NCI-H2227 (cell line): Measurements from ENCODE around the gene LGALS7B.
"Not testable (repeated sequence)": the region's sequence is repeated elsewhere in the genome, so short reads cannot be mapped to it uniquely, and the experiment has no call there.

ENCODE experiments used
- DNase-seq: peaks from one replicate; lab custom pipeline; 2025; ENCODE audit not compliant: unreplicated experiment; lab: John Stamatoyannopoulos, UW

The LGALS7B gene

GRCh38 chr19:38793671-38794070 lies 4.7 kb downstream of the LGALS7B start:
- no peak for DNase-seq

GRCh38 chr19:38795549-38795948 lies 6.5 kb downstream of the LGALS7B start:
- no peak for DNase-seq

- no peak for DNase-seq
These were observed 7.2 kb downstream of the LGALS7B start for GRCh38 chr19:38796154-38796553.

GRCh38 chr19:38797781-38798180 lies 8.8 kb downstream of the LGALS7B start:
- DNase-seq, result not testable (repeated sequence)

DNA sequence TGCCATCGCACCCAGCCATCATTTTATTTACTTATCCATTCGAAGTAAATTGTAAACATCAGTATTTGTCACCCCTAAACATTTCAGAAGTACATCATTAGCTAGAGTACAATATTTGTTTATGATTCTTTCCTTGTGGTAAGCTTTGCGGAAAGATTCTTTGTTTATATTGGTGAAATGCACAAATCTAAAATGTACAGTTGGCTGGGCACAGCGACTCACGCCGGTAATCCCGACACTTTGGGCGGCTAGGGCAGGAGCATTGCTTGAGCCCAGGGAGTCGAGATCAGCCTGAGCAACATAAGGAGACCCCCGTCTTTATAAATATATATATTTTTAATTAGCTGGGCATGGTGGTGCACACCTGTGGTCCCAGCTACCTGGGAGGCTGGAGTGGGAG lies 10.1 kb downstream of the LGALS7B start:
- no peak for DNase-seq

DNA sequence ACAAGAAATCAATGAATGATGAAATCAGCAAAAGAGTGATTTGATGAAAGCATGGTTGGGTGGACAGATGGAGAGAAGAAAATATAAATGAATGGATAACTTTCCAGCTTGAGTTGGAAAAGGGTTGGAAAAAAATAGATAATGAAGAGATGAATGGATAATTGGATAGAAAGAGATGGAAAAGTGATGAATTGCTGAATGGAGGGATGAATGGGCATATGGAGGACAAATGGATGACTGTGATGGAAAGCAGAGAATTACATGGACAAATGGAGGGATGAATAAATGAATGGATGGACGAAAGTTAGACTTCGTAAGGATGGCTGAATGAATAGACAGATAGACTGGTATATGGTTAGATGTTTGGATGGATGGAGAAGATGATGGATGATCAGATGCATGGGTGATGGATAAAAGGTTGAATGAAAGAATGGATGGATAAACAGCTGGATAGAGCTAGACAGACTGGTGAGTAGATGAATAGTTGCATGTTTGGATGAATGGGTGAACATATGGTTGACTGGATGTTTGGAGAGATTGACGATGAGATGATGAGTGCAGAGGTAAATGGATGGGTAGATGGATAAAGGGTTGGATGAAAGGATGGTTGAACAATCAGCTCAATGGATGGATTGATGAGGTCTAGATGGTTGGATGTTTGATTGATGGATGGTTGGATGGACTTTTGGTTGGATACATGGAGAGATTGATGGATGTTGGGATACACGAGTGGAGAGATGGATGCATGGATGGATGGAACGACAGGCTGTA lies 11.8 kb downstream of the LGALS7B start:
- no peak for DNase-seq

DNA sequence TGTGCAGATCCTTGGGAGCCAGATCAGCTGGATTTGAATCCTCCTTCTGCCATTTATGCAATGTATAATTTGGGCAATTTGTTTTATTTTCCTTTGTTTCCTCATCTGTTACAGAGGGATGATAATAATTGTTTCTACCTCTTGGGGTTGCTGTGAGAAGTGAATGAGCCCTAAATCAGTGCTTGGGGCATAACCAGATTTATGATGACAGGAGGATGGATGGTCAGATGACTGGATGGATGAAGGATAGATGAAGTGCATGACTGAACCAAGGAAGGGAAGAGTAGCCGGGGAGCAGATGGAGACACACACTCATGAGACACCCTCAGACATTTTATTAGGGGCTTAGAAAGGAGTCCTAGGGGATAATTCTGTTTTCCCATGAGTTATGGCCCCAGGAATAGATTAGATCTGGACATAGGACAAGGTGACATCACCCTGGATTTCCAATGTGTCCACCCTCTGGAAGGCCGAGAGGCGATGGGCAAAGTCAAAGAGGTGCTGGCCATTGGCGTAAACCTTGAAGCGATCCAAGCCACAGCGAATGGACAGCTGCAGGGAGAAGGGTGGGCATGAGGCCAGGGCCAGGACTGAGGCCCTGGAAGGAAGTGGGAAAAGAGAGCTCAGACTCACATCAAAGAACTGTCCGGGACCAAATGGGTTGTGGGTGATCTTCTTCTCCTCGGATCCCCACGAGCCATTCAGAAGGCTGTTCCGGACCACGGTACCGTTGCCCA lies 12.5 kb downstream of the LGALS7B start:
- no peak for DNase-seq

DNA sequence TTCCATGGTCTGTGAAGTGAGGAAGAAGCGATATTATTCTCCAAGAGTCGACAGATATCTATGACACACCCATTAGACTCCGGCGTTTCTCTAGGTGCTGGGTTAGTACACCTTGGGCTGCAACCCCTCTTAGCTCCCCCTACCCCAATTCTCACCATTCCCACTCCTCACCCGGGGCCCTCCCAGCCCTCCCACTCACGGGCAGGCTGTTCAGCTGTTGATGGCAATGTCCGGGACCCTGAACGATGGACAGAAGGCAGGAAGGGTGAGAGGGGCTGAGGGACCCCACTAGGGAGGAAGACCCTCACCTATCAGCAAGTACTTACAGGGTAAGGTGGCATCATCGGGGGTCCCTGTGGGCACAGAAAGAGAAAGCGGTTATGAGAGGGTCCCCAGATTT lies 14.5 kb downstream of the LGALS7B start:
- no peak for DNase-seq

GRCh38 chr19:38805180-38805579 lies 16.2 kb downstream of the LGALS7B start:
- DNase-seq, result no peak

DNA sequence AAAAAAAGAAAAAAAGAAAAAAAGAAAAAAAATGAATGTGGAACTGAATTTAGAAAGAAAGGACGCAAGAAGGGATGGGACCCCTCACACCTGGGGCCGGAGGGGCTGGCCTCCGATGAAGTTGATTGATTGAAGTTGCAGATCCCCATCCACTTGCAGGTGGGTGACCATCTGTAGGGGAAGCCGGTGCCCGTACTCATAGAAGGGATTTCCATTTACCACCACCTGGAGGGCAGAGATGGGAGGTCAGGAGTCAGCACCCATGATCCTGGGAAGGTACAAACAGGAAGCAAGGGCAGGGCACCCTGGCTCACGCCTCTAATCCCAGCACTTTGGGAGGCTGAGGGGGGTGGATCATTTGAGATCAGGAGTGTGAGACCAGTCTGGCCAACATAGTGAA lies 17.4 kb downstream of the LGALS7B start:
- no peak for DNase-seq

DNA sequence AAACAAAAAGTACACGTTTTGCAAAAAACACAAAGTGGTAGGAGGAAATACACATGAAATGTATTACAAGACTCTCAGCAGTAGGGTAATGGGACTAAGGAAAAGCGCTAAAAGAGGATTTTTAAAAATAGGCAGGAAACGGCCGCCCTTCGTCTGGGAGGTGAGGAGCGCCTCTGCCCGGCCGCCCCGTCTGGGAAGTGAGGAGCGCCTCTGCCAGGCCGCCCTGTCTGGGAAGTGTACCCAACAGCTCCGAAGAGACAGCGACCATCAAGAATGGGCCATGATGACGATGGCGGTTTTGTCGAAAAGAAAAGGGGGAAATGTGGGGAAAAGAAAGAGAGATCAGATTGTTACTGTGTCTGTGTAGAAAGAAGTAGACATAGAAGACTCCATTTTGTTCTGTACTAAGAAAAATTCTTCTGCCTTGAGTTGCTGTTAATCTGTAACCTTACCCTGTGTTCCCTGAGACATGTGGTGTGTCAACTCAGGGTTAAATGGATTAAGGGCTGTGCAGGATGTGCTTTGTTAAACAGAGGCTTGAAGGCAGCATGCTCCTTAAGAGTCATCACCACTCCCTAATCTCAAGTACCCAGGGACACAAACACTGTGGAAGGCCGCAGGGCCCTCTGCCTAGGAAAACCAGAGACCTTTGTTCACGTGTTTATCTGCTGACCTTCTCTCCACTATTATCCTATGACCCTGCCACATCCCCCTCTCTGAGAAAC lies 18.5 kb downstream of the LGALS7B start:
- not testable (repeated sequence) for DNase-seq

DNA sequence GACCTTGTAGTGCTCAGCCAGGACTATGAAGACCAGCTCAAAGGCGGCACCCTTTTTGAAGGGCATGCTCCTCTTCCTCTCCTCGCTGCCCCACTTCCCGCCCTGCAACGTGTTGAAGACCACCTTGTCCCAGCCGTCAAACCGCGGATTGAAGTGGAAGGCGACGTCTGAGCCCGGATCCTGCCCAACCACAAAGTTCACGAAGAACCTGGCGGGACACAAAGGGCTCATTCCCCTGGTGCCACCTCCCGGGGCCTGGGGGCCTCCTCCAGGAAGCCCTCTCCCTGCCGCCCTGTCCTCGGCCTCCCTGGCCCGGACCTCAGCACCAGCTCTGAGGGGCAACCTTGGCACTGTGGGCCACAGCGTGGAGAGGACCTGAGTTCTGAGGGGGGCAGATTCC lies 19.7 kb downstream of the LGALS7B start:
- no peak for DNase-seq

DNA sequence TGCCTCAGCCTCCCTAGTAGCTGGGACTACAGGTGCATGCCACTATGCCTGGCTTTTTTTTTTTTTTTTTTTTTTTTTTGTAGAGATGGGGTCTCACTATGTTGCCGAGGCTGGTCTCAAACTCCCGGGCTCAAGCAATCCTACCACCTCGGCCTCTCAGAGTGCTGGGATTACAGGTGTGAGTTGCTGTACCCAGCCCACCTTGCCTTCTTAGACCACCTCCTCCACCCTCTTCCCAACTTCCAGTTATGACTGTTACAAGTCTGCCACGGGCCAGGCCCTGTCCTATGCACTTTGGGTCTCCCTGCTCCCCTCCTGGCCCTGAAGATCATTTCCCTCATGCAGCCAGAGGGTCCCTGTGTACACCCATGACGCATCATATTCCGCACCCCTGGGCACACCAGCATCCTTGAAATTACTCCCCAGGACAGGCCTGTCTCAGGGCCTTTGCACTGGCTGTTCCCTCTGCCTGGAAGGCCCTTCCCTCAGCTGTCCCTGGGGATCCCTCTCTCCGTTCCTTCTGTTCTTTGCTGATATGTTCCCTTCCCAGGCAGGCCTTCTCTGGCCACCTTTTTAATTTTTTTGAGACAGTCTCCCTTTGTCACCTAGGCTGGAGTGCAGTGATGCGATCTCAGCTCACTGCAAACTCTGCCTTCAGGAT lies 20.7 kb downstream of the LGALS7B start:
- no peak for DNase-seq

GRCh38 chr19:38812009-38812840 lies 23.2 kb downstream of the LGALS7B start:
- DNase-seq, result no peak

GRCh38 chr19:38812841-38813320 lies 23.9 kb downstream of the LGALS7B start, which contains the start of gene LGALS4:
LGALS4 (minus strand) TSS chr19:38812945; CDS start chr19:38812886, 59 bp downstream.
- DNase-seq, result no peak

DNA sequence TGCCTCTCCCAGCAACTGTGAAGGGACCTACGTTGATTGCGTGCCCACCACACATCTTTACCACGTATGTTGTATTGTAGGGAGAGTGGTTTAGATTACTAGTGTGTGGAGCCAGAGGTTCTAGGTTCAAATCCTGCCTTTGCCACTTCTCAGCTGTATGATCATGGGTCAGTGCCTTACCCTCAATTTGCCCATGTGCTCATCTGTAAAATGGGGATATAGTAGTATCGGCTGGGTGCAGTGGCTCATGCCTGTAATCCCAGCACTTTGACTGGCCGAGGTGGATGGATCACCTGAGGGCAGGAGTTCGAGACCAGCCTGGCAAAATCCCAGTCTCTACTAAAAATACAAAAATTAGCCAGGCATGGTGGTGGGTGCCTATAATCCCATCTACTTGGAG lies 24.3 kb downstream of the LGALS7B start:
- no peak for DNase-seq

DNA sequence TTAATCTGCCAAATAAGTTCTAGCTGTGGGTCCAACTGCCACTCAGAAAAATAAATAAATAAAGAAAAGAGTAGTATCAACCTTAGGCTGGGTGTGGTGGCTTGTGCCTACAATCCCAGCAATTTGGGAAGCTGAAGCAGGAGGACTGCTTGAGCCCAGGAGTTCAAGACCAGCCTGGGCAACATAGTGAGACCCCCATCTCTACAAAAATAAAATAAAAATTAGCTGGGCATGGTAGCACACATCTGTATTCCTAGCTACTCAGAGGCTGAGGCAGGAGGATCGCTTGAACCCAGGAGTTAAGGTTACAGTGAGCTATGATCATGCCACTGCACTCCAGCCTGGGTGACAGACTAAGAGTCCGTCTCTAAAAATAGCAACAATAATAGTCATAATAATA lies 24.9 kb downstream of the LGALS7B start:
- not testable (repeated sequence) for DNase-seq

GRCh38 chr19:38815059-38816001 lies 26.3 kb downstream of the LGALS7B start:
- no peak for DNase-seq

DNA sequence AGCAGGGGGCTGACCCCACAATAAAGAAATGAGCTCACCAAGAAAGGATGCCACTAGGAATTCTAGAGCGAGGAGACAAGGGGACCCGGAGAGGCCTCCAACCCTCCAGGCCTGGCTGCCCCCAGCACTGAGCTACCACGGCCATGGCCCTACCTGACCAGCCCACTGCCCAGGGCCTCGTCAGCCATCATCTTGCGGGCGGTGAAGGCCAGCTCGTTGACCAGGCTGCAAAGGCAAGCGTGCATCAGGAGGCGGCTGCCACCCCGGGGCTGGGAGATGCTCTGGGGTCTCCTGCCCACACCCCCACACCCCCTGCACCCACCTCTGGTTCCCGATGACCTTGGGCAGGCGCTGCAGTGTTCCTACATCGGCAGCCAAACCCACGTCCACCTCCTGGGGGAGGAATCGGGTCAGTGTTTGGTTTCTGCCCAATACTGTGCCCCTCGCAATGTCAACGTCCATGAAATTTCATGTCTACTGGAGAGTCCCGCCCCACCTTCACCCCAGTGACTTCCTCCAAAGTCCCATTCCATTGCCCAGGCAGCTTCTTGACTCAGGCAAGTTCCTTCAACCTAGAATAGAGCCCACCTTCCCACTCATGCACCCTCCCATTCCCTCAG lies 27.2 kb downstream of the LGALS7B start:
- no peak for DNase-seq
